ENCODE results near the gene SLC1A2. TPM values are rescaled to one million over a fixed set of nuclear protein-coding genes. Genes with fewer than 3 reads are reported as not detected.

Gene SLC1A2
- total and polyA plus RNA-seq, 2 donors (not counting 1 experiment from before 2014, with no cell fraction given): 1.2 to 7.6 TPM

DNA sequence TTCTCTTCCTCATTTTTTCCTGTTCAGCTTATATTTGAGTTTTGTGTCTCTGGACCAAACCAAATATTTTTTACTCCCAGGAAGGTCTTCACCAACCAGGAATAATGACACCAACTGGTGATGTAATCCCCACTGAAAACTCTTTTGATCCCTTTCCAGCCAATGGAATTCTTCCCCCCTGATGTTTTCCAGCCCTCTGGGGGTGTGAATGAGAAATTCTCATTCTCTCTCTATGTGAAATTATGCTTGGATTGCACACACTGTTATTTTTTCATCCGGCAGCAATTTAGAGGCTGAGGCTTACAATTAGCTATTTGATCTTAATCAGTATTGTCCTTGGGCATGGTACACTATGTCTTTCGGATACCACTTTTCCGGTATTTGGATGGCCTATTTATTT is 39.5 kb upstream of the SLC1A2 start:
- TF ChIP-seq, protein P1, sequence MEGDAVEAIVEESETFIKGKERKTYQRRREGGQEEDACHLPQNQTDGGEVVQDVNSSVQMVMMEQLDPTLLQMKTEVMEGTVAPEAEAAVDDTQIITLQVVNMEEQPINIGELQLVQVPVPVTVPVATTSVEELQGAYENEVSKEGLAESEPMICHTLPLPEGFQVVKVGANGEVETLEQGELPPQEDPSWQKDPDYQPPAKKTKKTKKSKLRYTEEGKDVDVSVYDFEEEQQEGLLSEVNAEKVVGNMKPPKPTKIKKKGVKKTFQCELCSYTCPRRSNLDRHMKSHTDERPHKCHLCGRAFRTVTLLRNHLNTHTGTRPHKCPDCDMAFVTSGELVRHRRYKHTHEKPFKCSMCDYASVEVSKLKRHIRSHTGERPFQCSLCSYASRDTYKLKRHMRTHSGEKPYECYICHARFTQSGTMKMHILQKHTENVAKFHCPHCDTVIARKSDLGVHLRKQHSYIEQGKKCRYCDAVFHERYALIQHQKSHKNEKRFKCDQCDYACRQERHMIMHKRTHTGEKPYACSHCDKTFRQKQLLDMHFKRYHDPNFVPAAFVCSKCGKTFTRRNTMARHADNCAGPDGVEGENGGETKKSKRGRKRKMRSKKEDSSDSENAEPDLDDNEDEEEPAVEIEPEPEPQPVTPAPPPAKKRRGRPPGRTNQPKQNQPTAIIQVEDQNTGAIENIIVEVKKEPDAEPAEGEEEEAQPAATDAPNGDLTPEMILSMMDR (conservative IDR thresholded peaks at IDR 0.05 in 1 of 2, IDR thresholded peaks at IDR 0.05 in 1 of 2; ENCODE audit: low read depth in 1 of 2, low read length in 2 of 2): no peak
- TF ChIP-seq EZH2 (IDR thresholded peaks at IDR 0.05; ENCODE audit: low read length, missing control alignments): no peak
- DNase-seq (ENCODE audit: low read depth in 2 of 2): peak in 1 of 2 donors; percentile 50

GRCh38 chr11:35454362-35454761 is 35.0 kb upstream of the SLC1A2 start:
- no peak overlapping the region for H3K27ac ChIP-seq (ENCODE audit: insufficient read depth, low read length)
- H3K9ac ChIP-seq (ENCODE audit: insufficient read depth, low read length): no peak overlapping the region
- H3K4me3 ChIP-seq (replicated peaks in 1 of 4; ENCODE audit: control extremely low read depth in 1 of 4, insufficient read depth in 1 of 4, low read depth in 3 of 4, low read length in 4 of 4): no peak overlapping the region
- DNase-seq (ENCODE audit: low read depth in 2 of 2): no peak
- no peaks in the 10 kb centered on the region for H3K9me3 ChIP-seq (ENCODE audit: control insufficient read depth, insufficient read depth, low read depth, low read length)
- H4K20me1 ChIP-seq (ENCODE audit: control insufficient read depth, extremely low read depth, insufficient read depth, low read length): no peaks in the 10 kb centered on the region
- no peak overlapping the region for H2AFZ ChIP-seq (ENCODE audit: low read length)
- H3K79me2 ChIP-seq (ENCODE audit: control insufficient read depth, insufficient read depth, low read length): no peaks in the 10 kb centered on the region
- no peak overlapping the region for H3K4me2 ChIP-seq (ENCODE audit: extremely low read depth, insufficient read depth, low read length)
- peaks cover 3% of the 10 kb centered on the region for H3K36me3 ChIP-seq (ENCODE audit: control insufficient read depth, insufficient read depth, low read length)
- H3K27me3 ChIP-seq (ENCODE audit: control insufficient read depth, insufficient read depth, low read length): no peaks in the 10 kb centered on the region
- no peaks in the 10 kb centered on the region for H3K4me1 ChIP-seq (ENCODE audit: control insufficient read depth, extremely low read depth, insufficient read depth, low read length)
- TF ChIP-seq EZH2 (IDR thresholded peaks at IDR 0.05; ENCODE audit: low read length, missing control alignments): no peak
- TF ChIP-seq, protein P1 (conservative IDR thresholded peaks at IDR 0.05 in 1 of 2, IDR thresholded peaks at IDR 0.05 in 1 of 2; ENCODE audit: low read depth in 1 of 2, low read length in 2 of 2): no peak

More for the DNA sequence above, 39.5 kb upstream of the SLC1A2 start:
- Histone ChIP-seq H3K4me2 (ENCODE audit: extremely low read depth, insufficient read depth, low read length) (no peak overlapping the region), H3K4me3 (replicated peaks in 1 of 4; ENCODE audit: control extremely low read depth in 1 of 4, insufficient read depth in 1 of 4, low read depth in 3 of 4, low read length in 4 of 4) (no peak overlapping the region), H3K27me3 (ENCODE audit: control insufficient read depth, insufficient read depth, low read length) (no peaks in the 10 kb centered on the region), H3K36me3 (ENCODE audit: control insufficient read depth, insufficient read depth, low read length) (no peaks in the 10 kb centered on the region), H3K9me3 (ENCODE audit: control insufficient read depth, insufficient read depth, low read depth, low read length) (no peaks in the 10 kb centered on the region), H3K9ac (ENCODE audit: insufficient read depth, low read length) (no peak overlapping the region), H4K20me1 (ENCODE audit: control insufficient read depth, extremely low read depth, insufficient read depth, low read length) (no peaks in the 10 kb centered on the region), H3K27ac (ENCODE audit: insufficient read depth, low read length) (no peak overlapping the region), H3K4me1 (ENCODE audit: control insufficient read depth, extremely low read depth, insufficient read depth, low read length) (no peaks in the 10 kb centered on the region), H3K79me2 (ENCODE audit: control insufficient read depth, insufficient read depth, low read length) (no peaks in the 10 kb centered on the region), H2AFZ (ENCODE audit: low read length) (no peak overlapping the region)

GRCh38 chr11:35436581-35437250 is 17.4 kb upstream of the SLC1A2 start:
- Histone ChIP-seq H3K36me3 (ENCODE audit: control insufficient read depth, insufficient read depth, low read length) (peaks cover 8% of the 10 kb centered on the region), H3K27me3 (ENCODE audit: control insufficient read depth, insufficient read depth, low read length) (no peaks in the 10 kb centered on the region), H3K4me3 (replicated peaks in 1 of 4; ENCODE audit: control extremely low read depth in 1 of 4, insufficient read depth in 1 of 4, low read depth in 3 of 4, low read length in 4 of 4) (no peak overlapping the region), H3K4me1 (ENCODE audit: control insufficient read depth, extremely low read depth, insufficient read depth, low read length) (no peaks in the 10 kb centered on the region), H3K9ac (ENCODE audit: insufficient read depth, low read length) (no peak overlapping the region), H3K27ac (ENCODE audit: insufficient read depth, low read length) (no peak overlapping the region), H3K9me3 (ENCODE audit: control insufficient read depth, insufficient read depth, low read depth, low read length) (no peaks in the 10 kb centered on the region), H2AFZ (ENCODE audit: low read length) (no peak overlapping the region), H3K79me2 (ENCODE audit: control insufficient read depth, insufficient read depth, low read length) (no peaks in the 10 kb centered on the region), H3K4me2 (ENCODE audit: extremely low read depth, insufficient read depth, low read length) (no peak overlapping the region), H4K20me1 (ENCODE audit: control insufficient read depth, extremely low read depth, insufficient read depth, low read length) (no peaks in the 10 kb centered on the region)
- no peak for TF ChIP-seq EZH2 (IDR thresholded peaks at IDR 0.05; ENCODE audit: low read length, missing control alignments)
- TF ChIP-seq, protein P1 (conservative IDR thresholded peaks at IDR 0.05 in 1 of 2, IDR thresholded peaks at IDR 0.05 in 1 of 2; ENCODE audit: low read depth in 1 of 2, low read length in 2 of 2): no peak
- DNase-seq (ENCODE audit: low read depth in 2 of 2): no peak
